Epithelial cell of proximal tubule (primary cell): ENCODE data around the gene CORO1C. TPM values are rescaled to one million over a fixed set of nuclear protein-coding genes. Genes with fewer than 3 reads are reported as not detected.
A peak's percentile ranks its signal among the peaks of the same experiment; 100 is the strongest.

ENCODE experiments used
- DNase-seq: peaks from one replicate; pipeline ENCODE4 v3.0.0-alpha.2; 2011; ENCODE audit warnings: low read depth
- H3K4me3 ChIP-seq: 2 replicates; pipeline ENCODE4 v1.5.1; 2011; ENCODE audit warnings: low read depth, mild to moderate bottlenecking, low read length
- total RNA-seq: library from RNA; depleted of rRNA; stranded (reverse); fragments of >200 nt; gene quantifications from 2 replicates; pipeline ENCODE4 v1.2.3, GENCODE V29; 2015
- TF ChIP-seq, protein P1 (sequence below): conservative IDR thresholded peaks from 2 replicates; pipeline ENCODE4 v1.5.1; 2012; ENCODE audit warnings: low read depth, mild to moderate bottlenecking, low read length

Gene CORO1C
- total RNA-seq, 1 donor from 2014 or later = 157 TPM

- no peak overlapping the region for H3K4me3 ChIP-seq
- DNase-seq = no peak
- TF ChIP-seq, protein P1, sequence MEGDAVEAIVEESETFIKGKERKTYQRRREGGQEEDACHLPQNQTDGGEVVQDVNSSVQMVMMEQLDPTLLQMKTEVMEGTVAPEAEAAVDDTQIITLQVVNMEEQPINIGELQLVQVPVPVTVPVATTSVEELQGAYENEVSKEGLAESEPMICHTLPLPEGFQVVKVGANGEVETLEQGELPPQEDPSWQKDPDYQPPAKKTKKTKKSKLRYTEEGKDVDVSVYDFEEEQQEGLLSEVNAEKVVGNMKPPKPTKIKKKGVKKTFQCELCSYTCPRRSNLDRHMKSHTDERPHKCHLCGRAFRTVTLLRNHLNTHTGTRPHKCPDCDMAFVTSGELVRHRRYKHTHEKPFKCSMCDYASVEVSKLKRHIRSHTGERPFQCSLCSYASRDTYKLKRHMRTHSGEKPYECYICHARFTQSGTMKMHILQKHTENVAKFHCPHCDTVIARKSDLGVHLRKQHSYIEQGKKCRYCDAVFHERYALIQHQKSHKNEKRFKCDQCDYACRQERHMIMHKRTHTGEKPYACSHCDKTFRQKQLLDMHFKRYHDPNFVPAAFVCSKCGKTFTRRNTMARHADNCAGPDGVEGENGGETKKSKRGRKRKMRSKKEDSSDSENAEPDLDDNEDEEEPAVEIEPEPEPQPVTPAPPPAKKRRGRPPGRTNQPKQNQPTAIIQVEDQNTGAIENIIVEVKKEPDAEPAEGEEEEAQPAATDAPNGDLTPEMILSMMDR = no peak
These were observed 124.8 kb downstream of the CORO1C start for GRCh38 chr12:108606492-108606891.

GRCh38 chr12:108605690-108606406 is 125.5 kb downstream of the CORO1C start:
- TF ChIP-seq, protein P1 = no peak

DNA sequence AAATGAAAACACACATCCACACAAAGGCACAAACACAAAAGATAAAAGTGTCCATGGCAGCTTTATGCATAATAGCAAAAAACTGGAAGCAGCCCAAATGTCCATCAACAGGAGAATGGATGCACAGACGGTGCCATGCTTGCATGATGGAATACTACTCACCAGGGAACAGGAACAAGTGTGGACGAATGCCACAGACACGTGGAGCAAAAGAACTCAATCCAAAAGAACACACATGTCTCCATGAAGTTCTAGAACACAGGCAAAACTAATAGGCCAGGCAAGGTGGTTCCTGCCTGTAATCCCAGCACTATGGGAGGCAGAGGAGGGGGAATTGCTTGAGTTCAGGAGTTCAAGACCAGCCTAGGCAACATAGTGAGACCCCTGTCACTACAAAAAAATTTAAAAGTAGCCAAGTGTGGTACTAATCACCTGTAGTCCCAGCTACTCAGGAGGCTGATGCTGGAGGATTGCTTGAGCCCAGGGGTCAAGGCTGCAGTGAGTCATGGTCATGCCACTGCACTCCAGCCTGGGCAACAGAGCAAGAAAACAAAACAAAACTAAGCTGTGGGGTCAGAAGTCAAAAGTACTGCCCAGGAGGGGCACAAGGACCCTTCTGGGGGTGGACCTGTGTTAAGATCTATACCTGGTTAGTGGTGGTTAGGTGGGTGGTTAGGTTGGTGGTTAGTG is 126.2 kb downstream of the CORO1C start:
- TF ChIP-seq, protein P1 = no peak
- peak; percentile 68 for DNase-seq

More at GRCh38 chr12:108605690-108606406, 125.5 kb downstream of the CORO1C start:
- no peak overlapping the region for H3K4me3 ChIP-seq
- DNase-seq = no peak

GRCh38 chr12:108604208-108604941 is 126.9 kb downstream of the CORO1C start:
- TF ChIP-seq, protein P1 = no peak
- DNase-seq = no peak

More for the DNA sequence above, 126.2 kb downstream of the CORO1C start:
- H3K4me3 ChIP-seq = no peak overlapping the region

GRCh38 chr12:108603743-108604142 is 127.6 kb downstream of the CORO1C start:
- TF ChIP-seq, protein P1 = no peak
- no peak for DNase-seq
- H3K4me3 ChIP-seq = no peak overlapping the region

More at GRCh38 chr12:108604208-108604941, 126.9 kb downstream of the CORO1C start:
- no peak overlapping the region for H3K4me3 ChIP-seq

DNA sequence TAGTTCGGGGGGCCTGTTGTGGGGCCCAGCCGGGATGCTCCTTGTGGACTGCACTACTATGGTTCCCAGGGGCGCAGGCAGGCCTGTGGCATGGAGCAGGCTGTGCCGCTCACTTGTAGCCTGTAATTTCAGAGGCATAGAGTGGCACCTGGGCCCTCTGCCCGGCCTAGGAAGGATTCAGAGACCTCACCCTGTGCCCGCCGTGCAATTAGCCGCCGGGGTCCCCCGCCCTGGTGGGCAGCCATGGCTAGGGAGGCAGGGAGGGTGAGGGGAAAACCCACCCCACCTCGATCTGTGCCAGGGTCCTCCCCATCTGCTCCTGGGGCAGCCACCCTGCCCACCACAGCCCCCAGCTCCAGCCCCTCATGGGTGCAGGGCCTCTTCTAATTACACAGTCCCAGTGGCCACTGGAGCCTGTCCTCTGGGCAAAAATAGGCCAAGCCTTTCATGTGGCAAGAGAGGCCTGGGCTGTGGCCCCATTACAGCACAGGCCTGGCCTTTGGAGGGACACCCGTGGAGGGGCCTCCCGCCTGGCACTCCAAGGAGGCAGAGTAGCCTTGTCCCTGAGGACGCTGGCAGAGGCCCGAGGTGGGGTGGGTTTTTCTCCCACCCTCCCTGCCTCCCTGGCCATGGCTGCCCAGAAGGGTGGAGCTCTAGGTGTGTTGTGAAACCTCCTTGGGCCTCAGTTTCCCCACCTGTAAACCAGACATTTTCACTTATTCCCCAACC is 128.2 kb downstream of the CORO1C start:
- H3K4me3 ChIP-seq = no peak overlapping the region
- TF ChIP-seq, protein P1 = no peak
- DNase-seq = no peak
